Left lung (tissue), 10 donors: ENCODE data around the gene EED. TPM values are rescaled to one million over a fixed set of nuclear protein-coding genes. Genes with fewer than 3 reads are reported as not detected.

Experiments
- ATAC-seq: fragments of 200-7000 bp; cut with Tn5 transposase; one replicate; pipeline ENCODE4 v1.9.1; 2020; ENCODE audit warnings: moderate library complexity
- DNase-seq, 4 donors: peaks; one replicate each; pipeline ENCODE4 v3.0.0-alpha.2; 2013 to 2020
- H3K27ac ChIP-seq, 2 donors: fragments of 200-600 bp; sonication (generic) in 1 of 2; one replicate each; pipeline versions ENCODE4 v1.5.0 to v1.8.0; 2020 to 2021
- H3K27me3 ChIP-seq, 2 donors: fragments of 200-600 bp; sonication (generic) in 1 of 2; one replicate each; pipeline versions ENCODE4 v1.5.0 to v1.8.0; 2020 to 2021
- H3K36me3 ChIP-seq, 2 donors: fragments of 200-600 bp; sonication (generic) in 1 of 2; one replicate each; pipeline versions ENCODE4 v1.5.0 to v1.8.0; 2020 to 2021
- H3K4me1 ChIP-seq, 2 donors: fragments of 200-600 bp; one replicate each; pipeline ENCODE4 v1.8.0; 2021
- H3K4me3 ChIP-seq, 2 donors: fragments of 200-600 bp; sonication (generic) in 1 of 2; one replicate each; pipeline versions ENCODE4 v1.5.0 to v1.8.0; 2020 to 2021; ENCODE audit warnings: mild to moderate bottlenecking in 1 of 2
- H3K9me3 ChIP-seq, 2 donors: fragments of 200-600 bp; sonication (generic) in 1 of 2; one replicate each; pipeline versions ENCODE4 v1.5.0 to v1.8.0; 2020 to 2021
- intact Hi-C, 2 donors: fragments of 100-400 bp; cut with DNase I; formaldehyde crosslinking; loops; one replicate each; pipeline versions ENCODE4 v1.11.2 to v1.14.2; 2022
- polyA plus RNA-seq, 6 donors: library from polyadenylated mRNA; unstranded; fragments of 120-200 nt; gene quantifications; one replicate each; pipeline ENCODE4 v1.2.1, GENCODE V29; 2013; ENCODE audit not compliant: insufficient read length in 6 of 6
- total RNA-seq, 2 donors: library from RNA; stranded (reverse); fragmentation: NEBNext Ultra II Directional; extraction: Animal tissue kit (Norgen Biotek cat#: 25700); gene quantifications; one replicate each; pipeline ENCODE4 v1.2.1, GENCODE V29; 2021
- TF ChIP-seq, protein P1 (sequence below), 2 donors: fragments of 200-600 bp; sonication (generic) in 1 of 2; IDR thresholded peaks; one replicate each; pipeline versions ENCODE4 v1.5.0 to v1.8.0; 2021; ENCODE audit warnings: antibody characterized with exemption in 2 of 2
- donor health status: DM: no; HTN: yes; CAD: no.
- donor health status: DM: no; HTN: no; CAD: no.

Gene EED
- total and polyA plus RNA-seq, 8 donors = 20.3 to 48.2 (median 37.7) TPM

DNA sequence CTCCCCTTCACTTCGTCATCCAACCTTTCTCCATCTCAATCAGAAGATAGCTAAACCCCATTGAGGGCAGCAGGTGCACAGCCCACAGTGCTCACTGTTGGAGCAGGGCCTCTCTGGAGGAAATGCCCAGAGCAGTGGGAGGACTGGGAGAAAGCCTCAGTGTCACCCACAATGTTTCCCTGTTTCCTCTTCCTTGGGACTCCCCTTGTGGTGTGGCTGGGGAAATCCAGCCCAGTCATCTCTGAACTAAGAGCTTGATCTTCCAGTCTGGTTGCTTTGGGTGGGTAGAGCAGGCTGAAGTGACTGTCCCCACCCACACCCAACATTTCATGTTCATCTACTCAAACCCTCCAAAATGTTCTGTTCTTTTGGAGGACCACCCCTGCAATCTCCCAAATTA, 29.8 kb upstream of the EED start:
- TF ChIP-seq, protein P1, sequence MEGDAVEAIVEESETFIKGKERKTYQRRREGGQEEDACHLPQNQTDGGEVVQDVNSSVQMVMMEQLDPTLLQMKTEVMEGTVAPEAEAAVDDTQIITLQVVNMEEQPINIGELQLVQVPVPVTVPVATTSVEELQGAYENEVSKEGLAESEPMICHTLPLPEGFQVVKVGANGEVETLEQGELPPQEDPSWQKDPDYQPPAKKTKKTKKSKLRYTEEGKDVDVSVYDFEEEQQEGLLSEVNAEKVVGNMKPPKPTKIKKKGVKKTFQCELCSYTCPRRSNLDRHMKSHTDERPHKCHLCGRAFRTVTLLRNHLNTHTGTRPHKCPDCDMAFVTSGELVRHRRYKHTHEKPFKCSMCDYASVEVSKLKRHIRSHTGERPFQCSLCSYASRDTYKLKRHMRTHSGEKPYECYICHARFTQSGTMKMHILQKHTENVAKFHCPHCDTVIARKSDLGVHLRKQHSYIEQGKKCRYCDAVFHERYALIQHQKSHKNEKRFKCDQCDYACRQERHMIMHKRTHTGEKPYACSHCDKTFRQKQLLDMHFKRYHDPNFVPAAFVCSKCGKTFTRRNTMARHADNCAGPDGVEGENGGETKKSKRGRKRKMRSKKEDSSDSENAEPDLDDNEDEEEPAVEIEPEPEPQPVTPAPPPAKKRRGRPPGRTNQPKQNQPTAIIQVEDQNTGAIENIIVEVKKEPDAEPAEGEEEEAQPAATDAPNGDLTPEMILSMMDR (IDR thresholded peaks at IDR 0.05) = peak in 1 of 2 donors; percentile 19
- intact Hi-C loops = loop anchor here in 1 of 2 donors (5.0 to 10.0 kb wide), 2 partner anchors 272 to 350 kb away; no protein-coding TSS in a partner anchor
- H3K27ac ChIP-seq = no peak overlapping the region
- H3K4me1 ChIP-seq = peaks cover 0 to 20% of the 10 kb centered on the region in 2 donors
- H3K36me3 ChIP-seq = no peaks in the 10 kb centered on the region
- ATAC-seq = peak; percentile 9
- H3K9me3 ChIP-seq = no peaks in the 10 kb centered on the region
- no peak for DNase-seq
- H3K4me3 ChIP-seq = no peak overlapping the region
- H3K27me3 ChIP-seq = no peaks in the 10 kb centered on the region

DNA sequence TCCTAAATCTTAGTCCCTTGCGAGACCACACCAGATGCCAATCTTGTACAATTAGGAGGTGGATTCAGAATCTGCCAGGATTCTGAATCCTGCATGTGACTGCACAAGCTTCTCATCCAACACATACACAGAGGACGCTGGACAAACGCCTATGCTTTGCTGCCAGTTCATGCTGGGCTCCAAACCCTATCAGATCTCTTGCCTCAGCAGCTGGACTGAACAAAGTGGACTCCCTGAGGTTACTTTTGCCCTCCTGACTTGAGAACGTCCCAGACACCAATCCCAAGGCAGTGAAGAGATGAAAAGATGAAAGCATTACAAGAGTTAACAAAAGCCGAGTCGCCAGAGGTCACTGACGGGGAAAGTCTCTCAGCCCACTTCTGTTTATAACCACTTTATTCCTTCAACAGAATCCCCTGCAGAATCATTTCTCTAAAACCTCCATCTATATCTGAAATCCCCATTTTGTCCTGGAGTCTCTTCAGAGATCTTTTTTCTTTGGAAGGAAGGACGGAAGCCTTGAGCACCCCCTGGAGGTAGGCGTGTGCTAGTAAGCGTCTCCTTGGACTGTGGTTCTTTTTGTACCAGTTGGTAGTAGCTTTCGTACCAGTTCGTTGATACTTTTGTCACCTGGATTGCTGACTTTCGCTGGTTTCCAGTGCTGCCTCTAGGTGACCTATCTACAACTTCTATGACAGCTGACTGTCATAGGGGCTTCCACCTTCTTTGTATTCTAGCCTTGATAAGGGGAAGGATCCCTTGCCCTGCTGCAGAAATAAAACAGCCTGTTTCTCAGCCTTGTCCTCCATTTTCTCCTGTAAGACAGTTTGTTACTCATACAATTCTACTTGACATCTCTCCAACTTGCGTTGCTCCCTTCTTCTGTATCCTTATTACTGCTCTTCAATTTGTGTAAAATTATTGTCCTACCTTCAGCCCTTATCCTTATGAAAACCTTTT, 26.1 kb upstream of the EED start:
- Histone ChIP-seq H3K27me3 (no peaks in the 10 kb centered on the region), H3K27ac (no peak overlapping the region), H3K4me3 (no peak overlapping the region), H3K4me1 (peaks cover 0 to 20% of the 10 kb centered on the region in 2 donors), H3K36me3 (no peaks in the 10 kb centered on the region), H3K9me3 (no peaks in the 10 kb centered on the region)
- ATAC-seq (peak; percentile 99), DNase-seq (peak in 3 of 4 donors; percentile 63 to 80 (median 65))
- intact Hi-C loops = loop anchor here in 1 of 2 donors (5.0 to 10.0 kb wide), 2 partner anchors 276 to 354 kb away; no protein-coding TSS in a partner anchor
- TF ChIP-seq, protein P1 (IDR thresholded peaks at IDR 0.05) = peak; percentile 85 to 88

DNA sequence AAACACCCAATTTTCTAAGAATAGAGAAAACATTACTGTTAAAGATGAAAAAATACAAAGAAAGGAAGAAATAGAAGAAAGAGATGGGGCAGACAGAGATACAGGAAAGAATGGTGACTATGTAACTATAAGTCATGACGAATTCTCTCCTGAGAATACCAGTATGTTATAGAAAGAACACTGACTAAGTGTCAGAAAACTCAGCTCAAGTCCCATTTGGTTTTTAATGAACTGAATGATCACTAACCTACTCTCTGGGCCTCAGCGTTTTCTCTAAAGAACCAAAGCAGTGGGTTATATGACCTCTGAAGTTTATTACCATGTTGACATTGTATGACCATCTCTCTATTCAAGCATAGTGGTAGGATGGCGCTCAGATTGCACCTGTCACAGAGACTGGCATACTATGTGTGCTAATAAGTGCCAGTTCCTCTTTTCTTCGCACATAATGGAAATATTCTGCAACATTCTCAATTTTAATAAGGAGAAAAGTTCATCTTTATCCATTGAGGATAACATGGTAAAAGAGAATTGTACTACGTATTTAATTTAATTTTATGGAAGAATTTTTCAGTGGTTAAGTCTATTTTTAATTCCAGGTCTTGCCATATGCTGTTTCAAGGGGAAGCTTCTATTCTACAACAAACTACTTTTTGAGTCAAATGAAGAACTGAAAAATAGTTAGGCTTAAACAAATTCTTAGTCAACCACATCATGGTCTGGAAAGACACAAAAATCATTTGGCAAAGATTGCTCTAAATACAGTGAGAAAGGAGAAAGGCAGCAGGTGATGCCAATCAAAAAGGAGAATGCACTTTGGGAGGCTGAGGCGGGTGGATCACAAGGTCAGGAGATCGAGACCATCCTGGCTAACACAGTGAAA, 25.0 kb upstream of the EED start:
- Histone ChIP-seq H3K27ac (no peak overlapping the region), H3K4me3 (no peak overlapping the region), H3K9me3 (no peaks in the 10 kb centered on the region), H3K27me3 (no peaks in the 10 kb centered on the region), H3K36me3 (no peaks in the 10 kb centered on the region), H3K4me1 (peaks cover 0 to 18% of the 10 kb centered on the region in 2 donors)
- TF ChIP-seq, protein P1 (IDR thresholded peaks at IDR 0.05) = no peak
- ATAC-seq (no peak), DNase-seq (no peak)
- intact Hi-C loops = loop anchor here in 1 of 2 donors (5.0 to 10.0 kb wide), 2 partner anchors 277 to 355 kb away; no protein-coding TSS in a partner anchor

DNA sequence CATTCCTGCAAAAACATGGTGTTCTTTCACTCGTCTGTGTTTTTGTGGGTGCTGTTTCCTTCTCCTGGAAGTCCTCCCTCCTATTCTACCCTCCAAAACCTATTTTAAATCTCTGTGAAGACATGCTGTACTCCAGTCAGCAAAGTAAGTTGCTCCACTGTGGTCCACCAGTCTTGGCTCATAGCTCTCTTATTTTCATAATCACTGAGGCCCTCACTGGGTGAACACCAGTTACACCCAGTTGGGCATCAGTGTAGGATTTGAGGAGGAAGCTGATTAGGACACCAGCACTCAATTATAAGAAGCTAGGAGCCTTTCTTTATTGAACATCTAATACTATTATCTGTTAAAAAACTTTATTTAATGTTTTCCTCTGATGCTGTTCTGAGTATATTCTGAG, 23.9 kb upstream of the EED start:
- no peaks in the 10 kb centered on the region for H3K9me3 ChIP-seq
- no peaks in the 10 kb centered on the region for H3K36me3 ChIP-seq
- no peaks in the 10 kb centered on the region for H3K27me3 ChIP-seq
- TF ChIP-seq, protein P1 (IDR thresholded peaks at IDR 0.05) = no peak
- H3K4me1 ChIP-seq = peaks cover 0 to 13% of the 10 kb centered on the region in 2 donors
- no peak overlapping the region for H3K27ac ChIP-seq
- no peak for ATAC-seq
- intact Hi-C loops = no loop called here
- no peak overlapping the region for H3K4me3 ChIP-seq
- DNase-seq = no peak
